ENCODE results near the gene DCPS.

Gene DCPS

GRCh38 chr11:126328938-126329643 is 25.2 kb downstream of the DCPS start:
- no peak for DNase-seq

- no peak for DNase-seq
Observed at GRCh38 chr11:126329644-126330211, 25.9 kb downstream of the DCPS start.

GRCh38 chr11:126331286-126331685 is 27.4 kb downstream of the DCPS start:
- no peak for DNase-seq

- no peak for DNase-seq
Observed at GRCh38 chr11:126332221-126332711, 28.4 kb downstream of the DCPS start.

- DNase-seq = no peak
Observed at GRCh38 chr11:126333142-126333541, 29.3 kb downstream of the DCPS start.

- no peak for DNase-seq
Observed at GRCh38 chr11:126334659-126335462, 31.0 kb downstream of the DCPS start.

GRCh38 chr11:126335463-126335760 is 31.6 kb downstream of the DCPS start:
- no peak for DNase-seq

GRCh38 chr11:126336138-126336541 is 32.3 kb downstream of the DCPS start:
- DNase-seq = no peak

GRCh38 chr11:126336671-126337101 is 32.8 kb downstream of the DCPS start:
- no peak for DNase-seq

- no peak for DNase-seq
Observed at GRCh38 chr11:126337126-126337473, 33.2 kb downstream of the DCPS start.

- no peak for DNase-seq
Observed at GRCh38 chr11:126337474-126338241, 33.8 kb downstream of the DCPS start.

- DNase-seq = no peak
Observed at GRCh38 chr11:126338346-126339055, 34.6 kb downstream of the DCPS start.

GRCh38 chr11:126339073-126339862 is 35.4 kb downstream of the DCPS start:
- no peak for DNase-seq

GRCh38 chr11:126339863-126340434 is 36.1 kb downstream of the DCPS start:
- no peak for DNase-seq

GRCh38 chr11:126340960-126341606 is 37.2 kb downstream of the DCPS start:
- no peak for DNase-seq

GRCh38 chr11:126341760-126342161 is 37.9 kb downstream of the DCPS start:
- DNase-seq = no peak

- DNase-seq = no peak
Observed at GRCh38 chr11:126343051-126343450, 39.2 kb downstream of the DCPS start.

- DNase-seq = no peak
Observed at GRCh38 chr11:126344141-126345080, 40.6 kb downstream of the DCPS start.

- no peak for DNase-seq
Observed at GRCh38 chr11:126345283-126345682, 41.4 kb downstream of the DCPS start.

Measured in T-helper 9 cell (primary cell).